ENCODE measurements around the gene TMEM79. TPM values are rescaled to one million over a fixed set of nuclear protein-coding genes. Genes with fewer than 3 reads are reported as not detected.

The TMEM79 gene
- total and polyA plus RNA-seq, 2 donors (not counting 3 experiments of a cell fraction or from before 2014, with no cell fraction given) = 3.0 to 4.8 TPM

DNA sequence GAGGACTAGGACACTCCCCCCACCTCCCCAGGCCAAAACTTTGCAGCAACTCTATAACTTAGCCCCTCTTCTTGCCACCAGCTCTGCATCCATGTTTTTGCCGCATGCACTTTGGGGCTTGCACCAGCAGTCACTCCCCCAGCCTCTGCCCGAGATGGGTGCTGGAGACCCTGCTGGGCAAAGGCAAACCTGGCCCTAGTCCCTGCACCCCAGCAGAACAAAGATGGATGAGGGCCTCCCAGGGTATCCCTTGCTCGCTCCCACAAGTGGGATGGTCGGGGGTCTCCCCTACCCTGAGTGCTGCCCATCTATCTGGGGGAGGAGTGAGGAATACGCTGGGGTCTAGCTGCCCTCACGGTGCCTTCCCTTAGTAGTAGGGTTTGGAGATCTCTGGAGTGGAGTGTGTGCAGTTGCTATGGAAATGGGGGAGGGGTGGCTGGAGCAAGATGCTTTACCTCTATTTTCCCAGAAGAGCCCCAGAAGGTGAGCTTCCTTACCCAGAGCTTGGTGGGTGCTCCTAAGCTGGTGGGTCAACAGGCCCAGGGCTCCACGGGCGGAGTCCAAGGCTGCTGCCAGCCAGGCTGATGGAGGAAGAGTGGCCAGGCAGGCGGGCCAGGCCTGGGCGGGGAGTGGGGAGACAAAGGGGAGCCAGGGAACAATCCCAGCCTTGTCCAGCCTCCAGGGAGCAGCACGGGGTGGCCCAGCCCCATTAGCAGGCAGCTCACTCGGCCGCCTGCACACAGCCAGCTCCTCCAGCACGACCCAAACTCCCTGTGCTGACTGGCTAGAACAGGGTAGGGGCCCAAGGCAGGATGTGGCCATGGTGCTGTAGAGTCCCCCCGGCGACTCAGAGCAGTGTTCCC lies 36.4 kb upstream of the TMEM79 start, which contains the start of gene PAQR6:
Gene PAQR6, minus strand, starts transcription at position 597 of the 863 bp plus-strand sequence. CDS start 1,325 bp downstream, outside the sequence.
- DNase-seq (ENCODE audit: low read depth, low spot score) = no peak
- POLR2A ChIA-PET = no interaction called here
- no peak within 1 kb of the TSS for H3K9ac ChIP-seq (replicated peaks; ENCODE audit: extremely low read depth, insufficient read depth, low read length)
- no peaks in the 10 kb centered on the region for H3K79me2 ChIP-seq (ENCODE audit: control insufficient read depth, insufficient read depth, low read length)
- H3K27ac ChIP-seq (ENCODE audit: insufficient read depth, low read depth, low read length) = no peak within 1 kb of the TSS
- H3K36me3 ChIP-seq (ENCODE audit: control insufficient read depth in 2 of 2, extremely low read depth in 1 of 2, insufficient read depth in 2 of 2, low read length in 2 of 2) = peaks cover 7 to 35% of the 10 kb centered on the region in 2 experiments
- no peak for FAIRE-seq
- no peaks in the 10 kb centered on the region for H3K9me1 ChIP-seq (replicated peaks; ENCODE audit: control insufficient read depth, extremely low read depth, insufficient read depth, low read length)
- no TSS peak for BruUV-seq (replicated peaks)
- H3K4me1 ChIP-seq (ENCODE audit: control insufficient read depth, extremely low read depth, insufficient read depth, low read length) = peaks cover 14% of the 10 kb centered on the region
- H4K20me1 ChIP-seq (replicated peaks; ENCODE audit: control insufficient read depth, extremely low read depth, insufficient read depth, low read length) = no peaks in the 10 kb centered on the region
- dilution Hi-C loops (cut with MboI; ENCODE audit: extremely low pct_ligation_motif_present, low sequenced_read_pairs) = no loop called here
- intact Hi-C loops (cut with micrococcal nuclease) = no loop called here
- CTCF ChIA-PET = interaction anchor here (0.9 to 3.8 kb wide), 4 partner anchors 13 to 102 kb away, joined by 3 to 17 read pairs (median 3); no protein-coding TSS in a partner anchor
- no peaks in the 10 kb centered on the region for H3K9me3 ChIP-seq (replicated peaks; ENCODE audit: control insufficient read depth, insufficient read depth, low read length)
- H3K4me3 ChIP-seq (replicated peaks in 1 of 3; ENCODE audit: insufficient read depth in 1 of 3, low read depth in 1 of 3, low read length in 3 of 3) = no peak within 1 kb of the TSS
- H2AFZ ChIP-seq (ENCODE audit: low read depth, low read length) = no peak within 1 kb of the TSS
- H3K27me3 ChIP-seq (ENCODE audit: control insufficient read depth in 2 of 2, insufficient read depth in 2 of 2, low read length in 2 of 2) = peaks cover 0 to 4% of the 10 kb centered on the region in 2 experiments
- peak; percentile 45 for TF ChIP-seq POLR2A (IDR thresholded peaks at IDR 0.05; ENCODE audit: low read depth, low read length)
- TF ChIP-seq GATA2 (IDR thresholded peaks at IDR 0.05; ENCODE audit: insufficient read depth, insufficient read length, low read depth, low read length) = no peak
- H3K4me2 ChIP-seq (ENCODE audit: insufficient read depth, low read length) = no peak within 1 kb of the TSS

DNA sequence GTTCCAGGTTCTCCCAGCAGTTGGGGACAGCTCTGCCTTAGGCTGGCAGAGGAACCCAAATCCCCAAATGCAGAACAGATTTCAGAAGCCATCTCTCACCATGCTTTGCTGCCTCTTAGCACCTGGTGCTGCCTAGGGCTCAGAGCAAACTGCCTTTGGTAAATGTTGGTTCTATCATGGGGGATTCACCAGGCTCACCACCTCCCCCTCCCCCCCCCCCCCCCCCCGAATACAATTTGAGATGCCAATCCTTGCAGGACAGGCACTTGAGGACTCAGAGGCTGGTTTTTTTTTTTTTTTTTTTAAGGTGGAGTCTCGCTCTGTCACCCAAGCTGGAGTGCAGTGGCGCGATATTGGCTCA lies 35.8 kb upstream of the TMEM79 start:
- DNase-seq (ENCODE audit: low read depth, low spot score) (no peak), FAIRE-seq (no peak)
- Histone ChIP-seq H4K20me1 (replicated peaks; ENCODE audit: control insufficient read depth, extremely low read depth, insufficient read depth, low read length) (no peaks in the 10 kb centered on the region), H3K9ac (replicated peaks; ENCODE audit: extremely low read depth, insufficient read depth, low read length) (no peak overlapping the region), H3K4me3 (replicated peaks in 1 of 3; ENCODE audit: insufficient read depth in 1 of 3, low read depth in 1 of 3, low read length in 3 of 3) (no peak overlapping the region), H3K9me1 (replicated peaks; ENCODE audit: control insufficient read depth, extremely low read depth, insufficient read depth, low read length) (no peaks in the 10 kb centered on the region), H3K4me2 (ENCODE audit: insufficient read depth, low read length) (no peak overlapping the region), H3K79me2 (ENCODE audit: control insufficient read depth, insufficient read depth, low read length) (no peaks in the 10 kb centered on the region), H3K9me3 (replicated peaks; ENCODE audit: control insufficient read depth, insufficient read depth, low read length) (no peaks in the 10 kb centered on the region), H3K27ac (ENCODE audit: insufficient read depth, low read depth, low read length) (no peak overlapping the region), H3K4me1 (ENCODE audit: control insufficient read depth, extremely low read depth, insufficient read depth, low read length) (peaks cover 14% of the 10 kb centered on the region), H3K36me3 (ENCODE audit: control insufficient read depth in 2 of 2, extremely low read depth in 1 of 2, insufficient read depth in 2 of 2, low read length in 2 of 2) (peaks cover 13 to 40% of the 10 kb centered on the region in 2 experiments), H2AFZ (ENCODE audit: low read depth, low read length) (no peak overlapping the region), H3K27me3 (ENCODE audit: control insufficient read depth in 2 of 2, insufficient read depth in 2 of 2, low read length in 2 of 2) (peaks cover 0 to 4% of the 10 kb centered on the region in 2 experiments)
- dilution Hi-C loops (cut with MboI; ENCODE audit: extremely low pct_ligation_motif_present, low sequenced_read_pairs) (no loop called here), intact Hi-C loops (cut with micrococcal nuclease) (no loop called here)
- TF ChIP-seq JUN (IDR thresholded peaks at IDR 0.05; ENCODE audit: borderline replicate concordance, insufficient read depth, insufficient read length, low read depth) (no peak), FOS (IDR thresholded peaks at IDR 0.05; ENCODE audit: borderline replicate concordance, insufficient read depth, low read length) (no peak), GATA2 (IDR thresholded peaks at IDR 0.05; ENCODE audit: insufficient read depth, insufficient read length, low read depth, low read length) (no peak), EZH2 (IDR thresholded peaks at IDR 0.05; ENCODE audit: borderline replicate concordance, low read depth, low read length, severe bottlenecking) (no peak), POLR2AphosphoS5 (IDR thresholded peaks at IDR 0.05; ENCODE audit: insufficient read depth, low read depth, low read length) (no peak), POLR2A (IDR thresholded peaks at IDR 0.05; ENCODE audit: low read depth, low read length) (no peak), MYC (IDR thresholded peaks at IDR 0.05; ENCODE audit: low read depth, low read length) (no peak)
- TF ChIP-seq, protein P1, sequence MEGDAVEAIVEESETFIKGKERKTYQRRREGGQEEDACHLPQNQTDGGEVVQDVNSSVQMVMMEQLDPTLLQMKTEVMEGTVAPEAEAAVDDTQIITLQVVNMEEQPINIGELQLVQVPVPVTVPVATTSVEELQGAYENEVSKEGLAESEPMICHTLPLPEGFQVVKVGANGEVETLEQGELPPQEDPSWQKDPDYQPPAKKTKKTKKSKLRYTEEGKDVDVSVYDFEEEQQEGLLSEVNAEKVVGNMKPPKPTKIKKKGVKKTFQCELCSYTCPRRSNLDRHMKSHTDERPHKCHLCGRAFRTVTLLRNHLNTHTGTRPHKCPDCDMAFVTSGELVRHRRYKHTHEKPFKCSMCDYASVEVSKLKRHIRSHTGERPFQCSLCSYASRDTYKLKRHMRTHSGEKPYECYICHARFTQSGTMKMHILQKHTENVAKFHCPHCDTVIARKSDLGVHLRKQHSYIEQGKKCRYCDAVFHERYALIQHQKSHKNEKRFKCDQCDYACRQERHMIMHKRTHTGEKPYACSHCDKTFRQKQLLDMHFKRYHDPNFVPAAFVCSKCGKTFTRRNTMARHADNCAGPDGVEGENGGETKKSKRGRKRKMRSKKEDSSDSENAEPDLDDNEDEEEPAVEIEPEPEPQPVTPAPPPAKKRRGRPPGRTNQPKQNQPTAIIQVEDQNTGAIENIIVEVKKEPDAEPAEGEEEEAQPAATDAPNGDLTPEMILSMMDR (IDR thresholded peaks at IDR 0.05; ENCODE audit: extremely low read depth in 1 of 2, insufficient read depth in 1 of 2, low read depth in 1 of 2, low read length in 2 of 2) = no peak
- TF ChIP-seq, protein P2, sequence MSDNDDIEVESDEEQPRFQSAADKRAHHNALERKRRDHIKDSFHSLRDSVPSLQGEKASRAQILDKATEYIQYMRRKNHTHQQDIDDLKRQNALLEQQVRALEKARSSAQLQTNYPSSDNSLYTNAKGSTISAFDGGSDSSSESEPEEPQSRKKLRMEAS (IDR thresholded peaks at IDR 0.05; ENCODE audit: insufficient read depth, insufficient read length) = no peak
- no TSS peak for BruUV-seq (replicated peaks)
- ChIA-PET CTCF (interaction anchor here (0.9 to 1.6 kb wide), 3 partner anchors 12 to 103 kb away, joined by 3 read pairs; no protein-coding TSS in a partner anchor), POLR2A (no interaction called here)
